Stimulated activated CD4-positive, alpha-beta T cell treated with anti-CD3 and anti-CD28 coated beads, TNF-alpha, amount 100 ng/mL, for 24 hours (primary cell): ENCODE results near the gene SDK2.

Experiments
- DNase-seq, 3 experiments: peaks; one replicate each; pipeline ENCODE4 v3.0.0-alpha.2; 2020; ENCODE audit warnings: low read depth in 3 of 3

Gene SDK2

GRCh38 chr17:73634629-73635028, 9.6 kb downstream of the SDK2 start:
- no peak for DNase-seq

DNA sequence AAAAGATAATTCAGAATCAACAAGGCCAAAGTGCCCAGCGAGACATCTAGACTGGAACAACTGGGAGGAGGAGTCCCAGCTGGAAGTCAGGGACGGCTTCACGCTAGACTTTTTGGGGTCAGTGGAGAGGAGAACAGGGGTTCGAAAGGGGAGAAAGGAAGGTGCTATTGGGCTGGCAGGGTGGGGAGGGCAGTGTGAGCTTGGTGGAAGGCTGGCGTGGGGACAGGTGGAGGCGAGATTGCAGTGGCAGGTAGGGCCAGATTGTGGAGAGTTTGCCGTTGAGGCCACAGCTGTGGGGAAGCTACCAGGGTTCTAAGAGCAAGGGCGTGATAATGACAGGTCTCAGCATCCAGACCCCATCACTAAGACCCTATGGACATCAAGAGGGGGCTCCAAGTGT, 10.5 kb downstream of the SDK2 start:
- no peak for DNase-seq

GRCh38 chr17:73632513-73632912, 11.7 kb downstream of the SDK2 start:
- no peak for DNase-seq

DNA sequence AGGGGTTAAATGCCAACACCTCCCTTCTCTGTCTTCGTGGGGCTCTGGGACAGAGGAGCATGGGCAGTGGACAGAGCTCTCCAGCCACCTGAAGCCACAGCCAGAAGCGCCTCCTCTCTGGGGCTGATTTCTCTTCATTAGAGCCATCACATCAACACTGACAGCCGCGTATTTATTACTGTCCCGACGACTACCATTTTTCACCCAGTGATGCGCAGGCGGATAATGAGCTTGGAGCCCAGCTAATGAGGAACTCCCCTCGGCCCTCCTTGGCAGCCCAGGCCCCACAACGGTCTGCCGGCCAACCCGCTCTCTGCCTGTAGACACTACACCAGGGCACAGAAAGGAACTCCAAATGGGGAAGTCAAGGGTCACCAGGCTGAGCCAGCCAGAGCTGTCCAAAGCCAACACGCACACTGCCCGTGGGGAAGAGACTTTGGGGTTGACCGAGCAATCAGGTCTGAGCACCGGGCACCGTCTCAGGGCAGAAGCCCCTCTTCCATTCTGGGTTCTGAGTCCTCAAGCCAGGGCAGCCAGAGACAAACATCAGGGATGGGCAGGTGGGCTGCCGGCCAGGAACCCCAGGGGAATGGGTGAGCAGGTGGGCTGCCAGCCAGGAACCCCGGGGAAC, 13.2 kb downstream of the SDK2 start:
- DNase-seq, result no peak

DNA sequence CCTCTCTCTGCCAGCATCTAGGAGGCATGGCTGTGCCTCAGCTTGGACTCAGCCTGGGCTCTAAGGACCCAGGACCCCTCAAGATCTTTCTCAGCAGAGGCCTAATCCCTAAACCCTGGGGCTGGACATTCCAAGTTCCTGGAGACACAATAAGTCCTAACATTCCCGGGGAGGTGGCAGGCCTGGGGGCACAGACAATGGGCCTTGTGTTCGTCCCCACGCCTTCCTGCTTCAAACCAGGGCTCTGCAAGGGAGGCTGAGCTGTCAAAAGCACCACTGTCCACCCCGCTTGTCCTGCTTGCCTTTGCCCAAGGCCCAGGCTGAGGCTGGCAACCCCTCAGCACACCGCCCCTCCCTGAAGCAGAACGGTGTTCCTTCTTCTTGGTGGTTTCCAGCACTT, 13.7 kb downstream of the SDK2 start:
- DNase-seq, result no peak

DNA sequence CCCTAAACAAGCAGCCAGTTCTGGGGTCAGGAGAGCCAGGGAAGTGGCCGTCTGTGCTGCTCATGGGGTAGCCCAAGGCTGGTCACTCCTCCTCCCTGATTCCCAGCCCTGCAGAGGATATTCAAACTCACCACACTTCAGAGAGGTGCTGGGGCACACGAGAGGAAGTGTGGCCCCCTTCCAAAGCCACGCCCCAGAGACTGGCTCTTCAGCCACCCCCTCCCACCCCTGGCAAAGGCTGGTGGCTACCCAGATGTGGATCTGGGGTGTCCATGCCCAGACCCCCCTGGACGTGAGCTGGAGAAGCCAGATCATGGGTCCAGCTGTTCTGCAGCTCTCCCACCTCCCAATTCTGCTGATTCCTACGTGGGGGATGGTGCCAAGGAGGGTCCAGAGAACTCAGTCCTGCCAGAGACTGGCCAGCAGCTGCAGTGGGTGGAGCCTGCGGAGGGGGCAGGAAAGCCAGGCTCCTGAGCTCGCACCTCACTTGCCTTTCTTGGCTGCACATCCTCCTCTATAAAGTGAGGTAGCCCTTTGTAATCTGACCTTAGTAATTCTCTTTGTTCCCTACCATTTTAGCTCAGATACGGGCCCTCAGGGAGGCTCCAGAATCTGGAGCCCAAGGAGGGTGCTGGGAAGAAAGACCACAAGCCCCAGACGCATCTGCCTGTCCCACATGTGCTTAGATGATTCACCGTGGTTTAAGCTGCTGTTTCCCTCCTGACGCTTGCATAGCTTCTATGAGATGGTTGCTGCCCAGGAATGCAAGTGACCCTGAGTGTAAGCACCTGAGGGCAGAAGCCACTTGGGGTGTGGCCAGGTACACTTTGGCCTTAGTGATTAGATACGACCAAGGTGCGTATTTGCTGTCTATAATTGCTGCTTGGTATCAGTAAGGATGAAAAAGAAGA, 15.3 kb downstream of the SDK2 start:
- DNase-seq, result no peak

DNA sequence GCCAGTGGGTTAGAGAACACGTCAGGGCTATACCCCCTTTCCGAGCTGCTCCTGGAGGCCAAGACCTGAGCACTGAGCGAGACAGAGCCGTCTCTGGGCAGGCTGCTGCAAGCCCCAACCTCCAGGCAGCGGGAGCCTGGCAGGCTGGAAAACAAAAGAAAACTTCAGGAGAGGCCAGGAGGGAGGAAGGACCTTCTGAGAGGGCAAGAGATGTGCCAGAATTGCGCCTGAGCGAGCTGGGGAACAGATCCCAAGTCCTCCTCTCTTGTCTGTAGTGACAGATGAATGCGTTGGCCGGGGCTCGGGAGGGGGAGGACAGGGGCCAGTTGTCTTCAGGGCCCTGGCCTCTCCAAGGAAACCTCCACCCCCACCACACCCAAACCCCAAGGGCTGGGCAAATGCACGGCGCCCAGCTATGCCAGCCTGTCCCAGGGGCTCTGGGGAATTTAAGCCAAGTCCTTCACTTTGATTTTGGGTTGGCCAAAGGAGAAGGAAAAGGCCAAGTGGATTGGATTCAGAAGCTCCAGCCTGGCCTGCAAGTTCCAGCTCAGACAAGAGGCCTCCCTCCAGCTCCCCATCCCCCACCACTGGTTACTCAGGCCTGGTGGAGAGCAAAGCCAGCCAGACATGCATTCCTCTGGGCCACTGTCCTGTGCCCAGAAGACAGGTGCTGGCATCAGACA, 18.1 kb downstream of the SDK2 start:
- DNase-seq, result no peak

GRCh38 chr17:73625006-73625405, 19.2 kb downstream of the SDK2 start:
- no peak for DNase-seq

GRCh38 chr17:73624496-73624988, 19.7 kb downstream of the SDK2 start:
- DNase-seq, result no peak

DNA sequence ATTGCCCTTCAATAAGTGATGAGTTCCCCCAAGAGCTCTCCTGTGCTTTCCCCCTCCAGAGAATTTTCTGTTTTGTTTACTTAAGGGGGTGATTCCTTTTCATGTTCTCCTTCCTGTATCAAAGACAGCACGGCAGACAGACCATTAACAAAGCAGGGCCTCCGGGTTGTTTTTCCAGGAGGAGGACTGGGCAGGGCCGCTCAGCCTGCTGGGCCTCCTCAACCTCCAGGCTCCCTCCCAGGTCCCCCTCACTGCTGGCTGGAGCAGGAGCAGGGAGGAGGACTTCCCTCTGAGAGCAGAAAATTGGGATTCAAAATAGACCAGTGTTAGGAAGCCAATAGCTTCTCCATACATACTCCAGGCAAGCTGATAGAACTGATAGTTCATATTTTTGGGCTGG, 20.4 kb downstream of the SDK2 start:
- DNase-seq, result no peak

DNA sequence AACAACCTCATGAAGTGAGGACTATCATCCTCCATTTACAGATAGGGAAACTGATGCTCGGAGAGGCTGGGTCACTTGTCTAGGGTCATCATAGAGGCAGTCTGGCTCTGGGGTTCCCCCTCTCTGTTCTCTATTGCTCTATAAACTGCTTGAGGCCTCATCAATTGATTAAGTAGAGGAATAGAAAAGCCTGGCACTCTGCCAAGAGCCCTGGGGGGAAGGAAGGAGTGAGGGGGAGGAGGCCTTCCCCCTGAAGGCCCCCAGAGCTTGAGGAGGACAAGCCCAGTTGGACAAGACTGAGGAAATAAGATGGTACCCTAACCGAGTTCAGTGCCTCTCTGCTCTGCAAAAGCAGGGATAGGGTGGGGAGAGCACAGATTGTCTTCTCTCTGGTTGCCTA, 21.0 kb downstream of the SDK2 start:
- no peak for DNase-seq

DNA sequence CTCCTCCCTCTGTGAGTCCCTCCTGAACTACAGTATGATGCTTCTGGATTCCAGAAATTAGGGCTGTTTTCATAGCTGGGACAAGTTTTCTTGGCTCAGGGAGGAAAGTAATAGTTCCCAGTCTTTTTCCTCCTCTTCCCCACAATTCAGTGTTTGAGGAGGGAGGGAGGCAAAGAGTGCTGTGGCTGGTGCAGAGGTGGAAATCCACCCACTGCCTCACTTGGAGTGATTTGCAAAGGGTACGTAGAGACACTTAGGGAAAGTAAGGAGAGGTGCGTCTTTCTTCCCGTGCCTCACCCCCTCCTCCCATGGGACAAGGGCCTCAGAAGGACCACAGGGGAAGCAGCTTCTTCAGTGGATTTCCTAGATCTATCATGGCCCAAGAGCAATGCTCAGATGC, 21.9 kb downstream of the SDK2 start:
- DNase-seq, result no peak

DNA sequence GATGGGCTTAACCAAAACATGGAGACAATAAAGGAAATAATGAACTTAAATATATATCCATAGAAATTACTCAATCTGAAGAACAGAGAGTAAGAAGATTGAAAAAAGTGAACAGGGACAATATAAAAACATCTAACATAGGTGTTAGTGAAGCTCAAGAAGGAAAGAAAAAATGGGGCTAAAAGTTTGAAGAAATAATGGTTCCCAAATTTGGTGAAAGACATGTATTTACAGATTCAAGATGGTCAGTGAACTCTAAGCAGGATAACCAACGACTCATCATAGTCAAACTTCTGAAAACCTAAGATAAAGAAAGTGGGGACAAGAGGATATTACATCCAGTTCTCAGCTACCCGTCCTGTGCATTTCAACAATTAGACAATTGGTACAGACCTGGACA, 22.6 kb downstream of the SDK2 start:
- DNase-seq, result no peak

GRCh38 chr17:73620414-73620813, 23.8 kb downstream of the SDK2 start:
- DNase-seq, result no peak

DNA sequence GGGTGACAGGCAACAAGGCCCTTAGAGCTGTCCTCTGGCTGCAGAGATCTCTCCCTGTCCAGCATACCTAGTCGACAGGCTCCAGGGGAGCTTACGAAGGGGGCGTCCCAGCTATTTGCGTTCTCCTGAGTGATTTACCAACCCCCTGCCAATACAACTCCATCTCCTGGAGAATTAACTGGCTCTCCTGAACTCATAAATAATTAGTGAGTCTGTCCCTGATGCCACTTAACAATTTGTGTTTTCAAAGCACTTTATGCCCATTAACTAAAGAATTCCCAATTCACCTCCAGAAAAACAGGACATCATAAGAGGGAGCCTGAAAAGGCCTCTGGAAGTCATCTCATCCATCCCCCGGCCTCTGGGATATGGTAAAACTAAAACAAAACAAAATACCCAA, 26.7 kb downstream of the SDK2 start:
- DNase-seq, result no peak

DNA sequence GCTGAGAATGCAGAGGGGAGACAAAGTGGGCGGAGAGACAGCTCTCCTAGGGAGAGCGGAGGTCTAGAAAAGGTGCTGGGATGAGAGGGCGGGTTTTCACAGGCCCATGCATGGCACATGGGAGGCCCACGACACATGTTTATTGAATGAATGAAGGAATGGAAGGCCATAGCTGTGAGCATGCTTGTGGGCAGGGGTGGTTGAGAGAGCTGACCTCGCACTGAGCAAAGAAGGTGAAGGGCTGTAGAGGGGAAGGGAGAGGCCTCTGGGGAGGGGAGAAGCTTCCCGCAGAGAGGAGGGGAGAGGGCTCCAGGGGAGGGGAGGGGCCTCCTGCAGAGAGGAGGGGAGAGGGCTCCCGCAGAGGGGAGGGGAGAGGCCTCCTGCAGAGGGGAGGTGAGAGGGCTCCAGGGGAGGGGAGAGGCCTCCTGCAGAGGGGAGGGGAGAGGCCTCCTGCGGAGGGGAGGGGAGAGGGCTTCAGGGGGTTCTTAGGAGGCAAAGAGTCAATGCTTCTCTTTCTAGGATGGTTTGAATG, 27.3 kb downstream of the SDK2 start:
- no peak for DNase-seq

DNA sequence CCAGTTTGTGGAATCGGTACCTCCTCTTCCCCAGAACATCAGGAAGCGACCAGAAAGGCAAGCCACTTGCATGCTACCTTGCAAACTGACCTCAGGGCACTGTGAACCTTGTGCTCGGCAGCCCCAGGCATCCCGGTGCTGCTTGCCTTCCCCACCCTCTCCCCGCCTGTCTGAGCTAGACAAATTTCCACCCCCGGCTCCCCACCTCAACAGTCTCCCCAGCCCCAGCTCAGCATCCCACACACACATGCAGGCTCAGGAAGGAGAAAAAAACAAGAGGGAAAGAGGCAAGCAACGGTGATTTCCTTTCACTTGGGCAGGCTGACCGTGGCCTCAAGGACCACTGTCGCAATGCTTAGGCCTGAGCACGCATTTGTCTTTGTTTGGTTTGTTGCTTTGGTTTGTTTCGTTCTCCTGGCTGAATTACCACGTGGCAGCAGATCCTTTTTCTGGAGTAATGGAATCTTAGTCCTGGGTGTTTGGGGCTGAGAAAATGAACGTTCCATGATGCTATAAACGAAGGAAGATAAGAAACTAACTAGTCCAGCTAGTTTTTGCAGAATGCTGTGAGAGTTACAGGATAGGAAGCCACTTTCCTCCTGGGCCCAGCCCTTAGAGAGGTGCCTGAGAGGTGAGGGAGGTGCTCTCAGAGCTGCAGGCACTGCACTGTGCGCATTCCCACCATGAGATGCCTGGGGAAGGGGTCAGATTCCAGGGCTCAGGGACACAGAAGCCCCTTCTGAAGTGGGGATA, 27.9 kb downstream of the SDK2 start:
- no peak for DNase-seq

DNA sequence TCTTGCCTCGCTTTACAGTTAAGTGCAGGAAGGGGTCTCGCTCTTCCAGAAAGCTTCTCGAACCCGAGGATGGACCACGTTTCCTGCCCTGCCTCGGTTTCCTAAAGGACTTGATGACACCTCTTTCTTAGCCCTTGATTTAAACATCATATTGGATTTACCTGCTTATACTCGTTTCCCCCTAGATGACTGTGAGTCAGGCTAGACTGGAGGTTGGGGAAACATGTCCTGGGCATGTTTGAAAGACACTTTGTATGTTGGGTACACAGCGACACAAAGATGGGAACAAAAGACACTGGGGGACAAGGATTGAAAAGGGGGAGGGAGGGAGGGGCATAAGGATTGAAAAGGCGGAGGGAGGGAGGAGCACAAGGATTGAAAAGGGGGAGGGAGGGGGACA, 30.0 kb downstream of the SDK2 start:
- no peak for DNase-seq

DNA sequence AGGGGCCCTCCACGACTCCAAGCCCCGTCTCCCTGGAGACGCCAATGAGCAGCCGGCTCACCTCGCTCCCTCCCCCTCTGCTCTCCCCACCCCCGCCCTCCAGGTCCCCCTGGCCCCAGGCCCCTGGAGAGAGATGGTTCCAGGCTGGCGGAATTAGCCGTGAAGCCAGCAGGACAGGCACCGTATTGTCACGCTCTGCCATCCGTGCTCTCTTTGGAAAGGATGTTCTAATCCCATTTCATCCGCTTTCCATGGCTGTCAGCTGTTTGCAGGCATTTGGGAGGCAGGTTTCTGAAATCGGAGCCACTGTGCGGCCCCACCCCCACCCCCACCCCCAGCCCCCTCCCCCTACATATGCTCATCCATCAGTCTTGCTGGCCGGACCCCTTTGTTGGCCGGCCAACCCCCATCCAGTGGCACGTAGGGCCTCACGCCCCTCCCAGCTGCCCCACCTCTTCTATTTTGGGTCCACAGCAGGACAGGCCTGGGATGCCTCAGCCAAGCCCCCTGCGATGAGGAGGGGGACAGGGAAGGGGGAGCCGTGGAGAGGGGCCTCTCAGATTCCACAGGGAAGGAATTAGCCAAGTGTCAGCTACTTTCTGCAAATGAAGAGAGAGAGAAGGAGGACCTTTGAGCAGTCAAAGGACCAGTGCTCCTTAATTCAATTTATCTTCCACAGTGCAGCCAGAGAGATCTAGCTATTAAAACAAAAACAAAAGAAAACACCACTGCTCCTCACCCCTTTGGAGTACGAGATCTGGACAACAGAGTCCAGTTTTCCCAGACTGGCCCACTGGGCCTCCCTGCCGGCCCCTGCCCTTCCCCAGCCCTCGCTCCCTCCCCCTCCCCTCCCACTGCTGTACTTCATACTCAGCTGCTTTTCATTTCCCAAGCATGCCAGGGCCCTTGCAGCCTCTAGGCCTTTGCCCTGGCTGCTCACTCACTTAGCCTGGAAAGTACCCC, 30.7 kb downstream of the SDK2 start:
- no peak for DNase-seq

DNA sequence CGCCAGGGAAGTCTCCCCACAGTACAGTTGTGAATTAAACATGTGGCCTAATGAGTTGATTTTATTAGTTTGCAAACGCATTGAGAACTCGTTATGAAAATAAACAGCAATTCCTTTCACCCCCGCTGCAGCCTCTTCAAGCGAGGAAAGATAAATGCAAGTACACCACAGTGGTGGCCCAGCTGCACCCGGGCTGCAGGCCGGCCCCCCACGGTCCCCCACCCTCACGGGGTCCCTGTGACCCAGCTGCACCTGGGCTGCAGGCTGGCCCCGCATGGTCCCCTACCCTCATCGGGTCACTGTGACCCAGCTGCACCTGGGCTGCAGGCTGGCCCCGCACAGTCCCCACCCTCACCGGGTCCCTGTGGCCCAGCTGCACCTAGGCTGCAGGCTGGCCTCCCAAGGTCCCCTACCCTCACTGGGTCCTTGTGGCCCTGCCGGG, 32.2 kb downstream of the SDK2 start:
- DNase-seq, result no peak
